Loucy (cell line): Measurements from ENCODE around the gene MYO1E.

ENCODE experiments used
- H2AFZ ChIP-seq: fragments of 200-600 bp; sonication (generic); 2 replicates; pipeline ENCODE4 v1.6.0; 2016; ENCODE audit warnings: antibody characterized with exemption, mild to moderate bottlenecking, low read length, moderate library complexity
- H3F3A ChIP-seq: fragments of 200-600 bp; 2 replicates; pipeline ENCODE4 v1.6.0; 2016; ENCODE audit warnings: antibody characterized with exemption, low read depth, mild to moderate bottlenecking
- H3K27me3 ChIP-seq: fragments of 200-600 bp; sonication (generic); 2 replicates; pipeline ENCODE4 v1.6.1; 2014; ENCODE audit warnings: low read length, mild to moderate bottlenecking; ENCODE audit not compliant: insufficient read depth, poor library complexity, severe bottlenecking
- H3K36me3 ChIP-seq: fragments of 200-600 bp; sonication (generic); 2 replicates; pipeline ENCODE4 v1.6.1; 2016; ENCODE audit warnings: low read length; ENCODE audit not compliant: insufficient read depth
- H3K4me1 ChIP-seq: fragments of 200-600 bp; sonication (generic); 2 replicates; pipeline ENCODE4 v1.5.1; 2014; ENCODE audit warnings: low read length, mild to moderate bottlenecking; ENCODE audit not compliant: insufficient read depth, poor library complexity, severe bottlenecking
- H3K4me2 ChIP-seq: fragments of 200-600 bp; sonication (generic); 2 replicates; pipeline ENCODE4 v1.6.0; 2014; ENCODE audit warnings: antibody characterized with exemption, low read length, low read depth, mild to moderate bottlenecking; ENCODE audit not compliant: poor library complexity, severe bottlenecking
- H3K4me3 ChIP-seq: fragments of 200-600 bp; sonication (generic); 2 replicates; pipeline ENCODE4 v1.5.1; 2014; ENCODE audit warnings: low read length, mild to moderate bottlenecking, mixed read lengths; ENCODE audit not compliant: poor library complexity, severe bottlenecking
- H3K79me2 ChIP-seq: fragments of 200-600 bp; sonication (generic); 2 replicates; pipeline ENCODE4 v1.6.1; 2014; ENCODE audit warnings: low read length; ENCODE audit not compliant: insufficient read depth
- H3K9ac ChIP-seq: fragments of 200-600 bp; sonication (generic); 2 replicates; pipeline ENCODE4 v1.6.0; 2014; ENCODE audit warnings: mild to moderate bottlenecking, low read depth, low read length, moderate library complexity; ENCODE audit not compliant: poor library complexity, severe bottlenecking
- H3K9me2 ChIP-seq: fragments of 200-600 bp; sonication (generic); replicated peaks from 2 replicates; pipeline ENCODE4 v1.6.1; 2016; ENCODE audit warnings: low read depth, low read length, mixed read lengths
- H3K9me3 ChIP-seq: fragments of 200-600 bp; sonication (generic); 2 replicates; pipeline ENCODE4 v1.6.1; 2014; ENCODE audit warnings: mild to moderate bottlenecking, antibody characterized with exemption, low read length, low read depth; ENCODE audit not compliant: insufficient read depth
- H4K20me1 ChIP-seq: fragments of 200-600 bp; sonication (generic); 2 replicates; pipeline ENCODE4 v1.6.0; 2014; ENCODE audit warnings: antibody characterized with exemption, low read length, mild to moderate bottlenecking; ENCODE audit not compliant: insufficient read depth, poor library complexity, severe bottlenecking
- EZH2phosphoT487 ChIP-seq: fragments of 200-600 bp; IDR thresholded peaks from 2 replicates; pipeline ENCODE4 v1.6.1; 2018; ENCODE audit warnings: antibody characterized with exemption, mild to moderate bottlenecking, moderate library complexity, borderline replicate concordance
- TF ChIP-seq, protein P1 (sequence below): fragments of 200-600 bp; sonication (generic); conservative IDR thresholded peaks from 2 replicates; pipeline ENCODE4 v1.5.1; 2014; ENCODE audit warnings: mild to moderate bottlenecking, antibody characterized with exemption, low read length

MYO1E gene

DNA sequence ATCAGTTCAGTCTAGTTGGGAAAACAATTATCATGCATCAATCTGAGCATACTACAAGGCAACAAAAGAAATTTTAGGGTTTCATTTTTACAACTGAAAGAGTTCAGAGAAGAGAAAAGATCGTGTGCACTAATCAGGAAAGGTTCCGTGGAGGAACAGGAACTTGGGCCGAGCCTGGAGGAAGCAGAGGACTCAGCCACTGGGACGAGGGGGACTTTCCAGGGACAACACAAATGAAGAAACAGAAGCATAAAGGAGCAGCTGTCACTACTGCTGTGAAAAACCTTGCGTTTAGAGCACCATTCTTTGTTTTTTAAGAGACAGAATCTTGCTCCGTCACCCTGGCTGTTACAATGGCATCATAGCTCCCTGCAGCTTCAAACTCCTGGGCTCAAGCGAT lies 60.5 kb downstream of the MYO1E start:
- H3K9ac ChIP-seq: no peak overlapping the region
- H4K20me1 ChIP-seq: no peaks in the 10 kb centered on the region
- no peaks in the 10 kb centered on the region for H3K9me2 ChIP-seq
- no peaks in the 10 kb centered on the region for H3K4me1 ChIP-seq
- no peaks in the 10 kb centered on the region for H3F3A ChIP-seq
- no peak overlapping the region for H2AFZ ChIP-seq
- no peaks in the 10 kb centered on the region for H3K9me3 ChIP-seq
- TF ChIP-seq, protein P1, sequence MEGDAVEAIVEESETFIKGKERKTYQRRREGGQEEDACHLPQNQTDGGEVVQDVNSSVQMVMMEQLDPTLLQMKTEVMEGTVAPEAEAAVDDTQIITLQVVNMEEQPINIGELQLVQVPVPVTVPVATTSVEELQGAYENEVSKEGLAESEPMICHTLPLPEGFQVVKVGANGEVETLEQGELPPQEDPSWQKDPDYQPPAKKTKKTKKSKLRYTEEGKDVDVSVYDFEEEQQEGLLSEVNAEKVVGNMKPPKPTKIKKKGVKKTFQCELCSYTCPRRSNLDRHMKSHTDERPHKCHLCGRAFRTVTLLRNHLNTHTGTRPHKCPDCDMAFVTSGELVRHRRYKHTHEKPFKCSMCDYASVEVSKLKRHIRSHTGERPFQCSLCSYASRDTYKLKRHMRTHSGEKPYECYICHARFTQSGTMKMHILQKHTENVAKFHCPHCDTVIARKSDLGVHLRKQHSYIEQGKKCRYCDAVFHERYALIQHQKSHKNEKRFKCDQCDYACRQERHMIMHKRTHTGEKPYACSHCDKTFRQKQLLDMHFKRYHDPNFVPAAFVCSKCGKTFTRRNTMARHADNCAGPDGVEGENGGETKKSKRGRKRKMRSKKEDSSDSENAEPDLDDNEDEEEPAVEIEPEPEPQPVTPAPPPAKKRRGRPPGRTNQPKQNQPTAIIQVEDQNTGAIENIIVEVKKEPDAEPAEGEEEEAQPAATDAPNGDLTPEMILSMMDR: no peak
- TF ChIP-seq EZH2phosphoT487: no peak
- no peaks in the 10 kb centered on the region for H3K27me3 ChIP-seq
- H3K4me2 ChIP-seq: no peak overlapping the region
- H3K4me3 ChIP-seq: no peak overlapping the region
- H3K36me3 ChIP-seq: no peaks in the 10 kb centered on the region
- no peaks in the 10 kb centered on the region for H3K79me2 ChIP-seq

GRCh38 chr15:59311195-59311594 lies 61.5 kb downstream of the MYO1E start:
- Histone ChIP-seq H3K9ac (no peak overlapping the region), H3K79me2 (no peaks in the 10 kb centered on the region), H4K20me1 (no peaks in the 10 kb centered on the region), H3K9me2 (no peaks in the 10 kb centered on the region), H3K4me3 (no peak overlapping the region), H3K36me3 (no peaks in the 10 kb centered on the region), H3K4me1 (no peaks in the 10 kb centered on the region), H3K27me3 (no peaks in the 10 kb centered on the region), H3K4me2 (no peak overlapping the region), H3F3A (no peaks in the 10 kb centered on the region), H2AFZ (no peak overlapping the region), H3K9me3 (no peaks in the 10 kb centered on the region)
- TF ChIP-seq, protein P1: no peak
- no peak for TF ChIP-seq EZH2phosphoT487

- Histone ChIP-seq H3K79me2 (no peaks in the 10 kb centered on the region), H2AFZ (no peak overlapping the region), H3K9ac (no peak overlapping the region), H3K9me3 (no peaks in the 10 kb centered on the region), H3K4me3 (no peak overlapping the region), H3K4me1 (no peaks in the 10 kb centered on the region), H3K27me3 (no peaks in the 10 kb centered on the region), H3K36me3 (no peaks in the 10 kb centered on the region), H3K4me2 (no peak overlapping the region), H3K9me2 (no peaks in the 10 kb centered on the region), H4K20me1 (no peaks in the 10 kb centered on the region), H3F3A (no peaks in the 10 kb centered on the region)
- TF ChIP-seq EZH2phosphoT487: no peak
- TF ChIP-seq, protein P1: no peak
Observed at GRCh38 chr15:59309405-59309804, 63.3 kb downstream of the MYO1E start.
